Fibroblast of the conjunctiva (primary cell): ENCODE measurements around the gene GABARAPL2.
"Not testable (repeated sequence)": the region's sequence is repeated elsewhere in the genome, so short reads cannot be mapped to it uniquely, and the experiment has no call there.

ENCODE experiments used
- DNase-seq: peaks from one replicate; pipeline ENCODE4 v3.0.0-alpha.2; 2010; ENCODE audit warnings: low read depth

The GABARAPL2 gene, protein sequence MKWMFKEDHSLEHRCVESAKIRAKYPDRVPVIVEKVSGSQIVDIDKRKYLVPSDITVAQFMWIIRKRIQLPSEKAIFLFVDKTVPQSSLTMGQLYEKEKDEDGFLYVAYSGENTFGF

GRCh38 chr16:75566040-75566757 is at the start of gene GABARAPL2:
TSS of gene GABARAPL2 (plus strand) at chr16:75566379. CDS start at chr16:75566487, 108 bp downstream.
- peak; percentile 45 for DNase-seq

DNA sequence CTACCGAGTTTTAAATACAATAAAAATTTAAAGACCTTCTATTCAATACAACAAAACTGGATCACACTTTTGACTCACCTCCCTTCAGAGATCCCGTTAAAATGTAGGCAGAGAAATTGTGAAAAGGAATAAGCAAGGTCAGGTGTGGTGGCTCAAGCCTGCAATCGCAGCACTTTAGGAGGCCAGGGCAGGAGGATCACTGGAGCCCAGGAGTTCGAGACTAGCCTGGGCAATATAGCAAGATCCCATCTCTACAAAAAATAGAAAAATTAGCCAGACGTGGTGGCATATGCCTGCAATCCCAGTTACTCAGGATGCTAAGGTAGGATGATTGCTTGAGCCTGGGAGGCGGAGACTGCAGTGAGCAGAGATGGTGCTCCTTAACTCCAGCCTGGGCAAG is 47.0 kb upstream of the GABARAPL2 start:
- no peak for DNase-seq

DNA sequence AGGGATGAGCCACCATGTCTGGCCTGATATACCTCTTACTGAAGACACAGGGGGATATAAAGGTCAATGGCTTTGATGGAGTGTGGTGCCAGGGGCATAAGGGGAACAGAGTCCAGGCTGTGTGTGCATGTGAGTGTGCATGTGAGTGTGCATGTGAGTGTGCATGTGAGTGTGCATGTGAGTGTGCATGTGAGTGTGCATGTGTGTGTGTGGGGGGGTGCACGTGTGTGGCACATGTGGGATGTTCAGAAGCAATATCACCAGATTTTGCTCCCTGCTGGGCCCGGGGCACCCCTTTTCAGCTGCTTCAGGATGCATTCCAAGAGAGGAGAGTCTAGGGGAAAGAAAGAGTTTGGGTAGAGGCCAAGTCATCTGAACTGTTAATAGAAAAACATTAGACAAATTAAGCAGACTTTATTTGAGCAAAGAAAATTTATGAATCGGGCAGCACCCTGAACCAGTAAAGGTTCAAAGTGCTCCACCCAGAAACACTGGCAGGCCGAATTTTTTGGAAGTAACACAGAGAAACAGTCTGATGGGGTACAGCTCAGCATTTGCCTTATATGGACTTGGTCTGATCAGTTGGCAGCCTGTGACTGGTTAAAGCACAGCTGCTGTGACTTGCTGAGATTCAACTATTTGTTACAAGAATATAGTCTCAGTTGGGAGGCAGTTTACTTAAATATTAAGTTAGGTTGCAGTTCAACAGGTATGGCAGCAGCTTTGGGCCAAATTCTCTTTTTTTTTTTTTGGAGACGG is 40.0 kb upstream of the GABARAPL2 start:
- DNase-seq, result no peak

DNA sequence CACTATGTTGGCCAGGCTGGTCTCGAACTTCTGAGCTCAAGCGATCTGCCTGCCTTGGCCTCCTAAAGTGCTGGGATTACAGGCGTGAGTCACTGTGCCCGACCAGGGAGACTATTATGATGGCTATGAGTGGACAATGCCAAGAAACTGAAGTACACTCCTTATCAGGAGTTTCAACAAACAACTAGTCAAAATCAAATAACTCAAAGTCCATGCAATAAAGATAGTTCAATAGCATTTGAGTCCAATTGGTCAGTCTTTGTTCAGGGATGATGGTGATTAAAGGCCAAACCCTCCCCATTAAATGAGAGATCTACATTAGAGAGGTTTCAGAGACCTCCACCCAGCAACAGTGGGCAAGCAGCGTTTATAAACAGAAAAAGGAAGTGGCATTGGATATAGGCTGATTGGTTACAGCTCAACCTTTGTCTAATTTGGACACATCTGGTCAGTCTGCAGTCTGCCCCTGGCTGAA is 38.3 kb upstream of the GABARAPL2 start:
- DNase-seq, result no peak

DNA sequence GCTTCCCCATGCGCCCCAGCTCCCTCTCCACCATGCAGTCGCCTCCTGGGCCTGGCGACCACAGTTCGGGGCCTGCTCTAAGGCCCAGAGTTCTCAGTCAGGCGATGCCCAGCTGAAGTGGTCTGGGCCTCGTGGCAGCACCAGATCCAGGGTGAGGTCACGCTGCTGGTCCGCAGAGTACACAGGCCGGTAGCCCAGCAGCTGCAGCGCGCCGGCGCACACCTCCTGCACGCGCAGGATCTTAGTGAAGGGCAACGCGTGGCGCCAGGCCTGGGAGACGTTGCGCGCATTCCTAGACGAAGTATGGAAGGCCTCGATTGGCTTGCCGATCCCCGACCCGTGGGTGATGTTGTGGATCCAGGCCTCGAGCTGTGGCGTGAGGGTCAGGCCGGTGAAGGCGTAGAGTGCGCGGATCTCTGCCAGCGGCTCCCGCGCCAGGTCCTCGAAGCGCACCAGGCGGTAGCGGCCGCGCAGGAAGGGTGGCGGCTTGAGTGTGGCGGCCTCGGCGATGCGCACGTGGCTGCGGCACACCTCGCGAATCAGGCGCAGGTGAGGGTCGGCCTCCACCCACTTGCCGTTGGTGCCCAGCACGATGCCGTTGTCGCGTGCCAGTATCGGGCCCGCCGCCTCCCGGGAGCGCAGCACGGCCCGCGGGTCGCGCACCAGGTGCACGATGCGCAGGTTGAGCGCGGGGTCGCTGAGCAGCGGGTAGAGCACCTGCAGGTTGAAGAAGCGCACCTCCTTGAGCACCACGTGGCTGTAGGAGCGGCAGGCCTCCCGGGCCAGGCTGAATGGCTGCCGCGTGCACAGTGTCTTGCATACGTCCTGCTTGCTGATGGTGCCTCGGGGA is 36.9 kb upstream of the GABARAPL2 start:
- DNase-seq, result no peak

DNA sequence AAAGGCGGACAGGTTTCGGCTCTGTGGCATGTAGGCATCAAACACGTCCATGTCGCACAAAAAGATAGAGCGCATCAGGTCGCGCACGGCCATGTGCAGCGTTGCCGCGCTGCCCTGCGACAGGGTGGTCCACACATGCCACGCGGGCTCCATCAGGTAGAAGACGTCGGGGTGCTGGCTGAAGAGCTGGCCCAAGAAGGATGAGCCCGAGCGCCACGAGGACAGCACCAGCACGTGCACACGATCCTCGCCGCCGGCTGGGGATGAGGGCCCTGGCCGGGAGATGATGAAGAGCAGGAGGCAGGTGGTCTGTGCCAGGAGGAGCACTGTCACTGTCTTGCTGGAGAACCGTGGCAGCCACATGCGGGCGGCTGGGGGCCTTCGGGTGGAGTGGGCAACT is 36.2 kb upstream of the GABARAPL2 start:
- DNase-seq, result no peak

DNA sequence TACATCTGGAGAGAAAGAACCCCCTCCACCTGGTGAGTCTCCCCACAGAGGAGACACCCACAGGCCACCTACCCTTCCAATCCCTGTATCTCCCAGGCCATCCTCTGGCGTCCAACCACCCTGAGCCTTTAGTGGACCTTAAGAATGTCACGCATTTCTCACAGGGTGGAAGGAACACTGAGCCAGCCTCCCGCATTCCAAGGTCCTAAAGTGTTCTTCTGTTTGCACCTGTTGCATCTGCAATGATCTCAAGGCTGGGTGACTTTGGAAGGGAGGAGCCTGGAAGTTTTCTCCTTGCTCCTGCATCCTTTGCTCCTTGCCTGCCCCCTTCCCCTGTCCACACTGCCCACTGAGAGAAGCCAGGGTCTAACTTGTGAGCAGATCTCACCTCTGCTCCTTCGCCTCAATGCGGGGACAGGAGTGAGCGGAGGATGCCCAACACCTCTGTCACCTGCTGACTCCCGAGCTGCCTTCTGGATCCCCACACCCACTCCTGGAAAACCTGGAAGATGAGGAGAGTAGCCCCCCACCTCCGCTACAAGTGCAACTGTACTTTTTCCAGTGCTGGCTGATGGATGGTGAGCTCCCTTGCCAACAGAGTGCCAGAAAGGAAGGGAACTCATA is 33.9 kb upstream of the GABARAPL2 start:
- no peak for DNase-seq

- DNase-seq, result no peak
Measured at GRCh38 chr16:75532791-75533190, 33.4 kb upstream of the GABARAPL2 start.

GRCh38 chr16:75534560-75535205 is 31.5 kb upstream of the GABARAPL2 start:
- no peak for DNase-seq

GRCh38 chr16:75535211-75535843 is 30.9 kb upstream of the GABARAPL2 start:
- DNase-seq, result no peak

GRCh38 chr16:75535901-75536300 is 30.3 kb upstream of the GABARAPL2 start, which contains the start of gene CHST5:
TSS of gene CHST5 (minus strand) at chr16:75536108. CDS start at chr16:75530384, 5,724 bp downstream.
- no peak for DNase-seq

DNA sequence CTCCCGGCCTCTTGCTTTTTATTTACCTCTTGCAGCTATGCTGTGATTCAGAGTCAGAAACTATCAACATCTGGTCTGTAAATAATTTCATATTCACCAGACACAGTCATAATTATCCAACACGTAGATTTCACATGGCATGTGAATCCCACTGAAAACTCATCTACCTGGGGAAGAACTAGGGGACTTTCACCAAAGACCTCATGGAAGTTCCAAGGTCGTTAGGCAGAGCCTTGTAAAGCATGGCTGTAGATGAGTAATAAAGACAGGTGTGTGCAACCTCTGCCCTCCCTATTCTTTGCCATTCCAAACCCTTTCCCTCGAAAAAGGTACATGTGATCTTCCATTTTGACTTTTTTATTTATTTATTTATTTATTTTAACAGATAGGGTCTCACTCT is 28.4 kb upstream of the GABARAPL2 start:
- DNase-seq, result no peak

DNA sequence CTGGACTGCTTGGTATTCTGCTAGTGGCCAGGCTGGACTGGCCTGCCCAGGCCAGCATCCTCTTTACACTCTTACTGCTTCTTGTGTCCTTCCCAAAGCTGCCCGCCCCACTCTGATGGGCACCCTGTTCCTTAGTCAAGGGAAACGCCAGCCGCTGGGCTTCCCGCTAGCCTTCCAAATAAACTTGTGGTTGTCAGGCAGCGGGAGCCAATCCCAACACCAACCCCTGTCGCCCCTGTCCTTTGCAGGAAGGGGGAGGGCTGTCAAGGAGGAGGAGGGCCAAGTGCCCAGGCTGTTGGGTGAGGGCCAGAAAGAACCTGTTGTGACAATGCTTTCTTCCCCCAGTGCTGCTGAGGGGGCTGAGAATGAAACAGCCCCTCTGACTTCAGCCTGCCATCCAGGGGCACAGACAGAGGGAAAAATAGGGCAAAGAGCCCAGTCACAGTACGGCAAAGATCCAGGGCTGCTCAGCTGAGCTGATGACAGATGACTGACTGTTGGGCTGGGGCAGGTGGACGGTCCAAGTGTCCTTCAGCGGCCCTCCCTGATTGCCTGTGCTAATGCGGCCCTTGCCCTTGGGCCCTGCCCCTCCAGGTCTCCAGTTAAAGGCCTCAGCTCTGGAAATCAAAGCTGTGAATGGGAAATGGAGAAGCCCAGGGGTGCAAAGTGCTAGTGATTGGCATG is 27.2 kb upstream of the GABARAPL2 start:
- DNase-seq, result not testable (repeated sequence)

DNA sequence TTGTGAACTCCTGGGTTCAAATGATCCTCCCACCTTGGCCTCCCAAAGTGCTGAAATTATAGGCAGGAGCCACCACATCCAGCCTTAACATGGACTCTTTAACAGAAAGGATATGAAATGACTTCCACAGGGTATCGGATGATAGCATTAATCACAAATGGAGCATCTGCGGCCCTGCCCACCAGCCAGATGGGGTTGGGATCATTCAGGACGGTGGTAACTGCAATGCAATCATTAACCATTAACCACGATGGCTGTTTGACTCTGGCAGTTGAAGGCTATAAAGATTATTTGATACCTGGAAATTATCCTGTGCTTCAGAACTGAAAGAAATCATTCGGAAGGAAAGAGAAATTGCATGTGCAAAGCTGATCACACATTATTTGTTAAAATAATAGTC is 24.9 kb upstream of the GABARAPL2 start:
- DNase-seq, result no peak

- not testable (repeated sequence) for DNase-seq
Measured at GRCh38 chr16:75542462-75542861, 23.7 kb upstream of the GABARAPL2 start.

DNA sequence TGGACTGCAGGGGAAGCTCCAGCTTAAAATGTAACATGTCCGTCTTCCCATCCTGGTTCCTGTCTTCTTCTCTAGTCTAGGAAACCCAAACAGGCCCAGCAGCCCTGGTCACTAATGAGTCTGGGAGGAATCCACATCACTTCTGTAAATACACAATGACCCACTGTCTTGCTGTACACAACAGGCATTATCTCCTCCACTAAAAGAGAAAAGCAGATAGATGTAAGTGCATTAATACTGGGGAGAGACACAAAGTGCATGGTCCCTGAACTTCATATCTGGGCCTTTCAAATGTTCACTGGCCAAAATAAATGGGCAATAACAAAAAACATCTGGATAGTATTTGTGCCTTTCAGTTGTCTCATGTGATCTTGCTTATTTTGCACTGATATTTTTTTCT is 20.3 kb upstream of the GABARAPL2 start:
- not testable (repeated sequence) for DNase-seq

DNA sequence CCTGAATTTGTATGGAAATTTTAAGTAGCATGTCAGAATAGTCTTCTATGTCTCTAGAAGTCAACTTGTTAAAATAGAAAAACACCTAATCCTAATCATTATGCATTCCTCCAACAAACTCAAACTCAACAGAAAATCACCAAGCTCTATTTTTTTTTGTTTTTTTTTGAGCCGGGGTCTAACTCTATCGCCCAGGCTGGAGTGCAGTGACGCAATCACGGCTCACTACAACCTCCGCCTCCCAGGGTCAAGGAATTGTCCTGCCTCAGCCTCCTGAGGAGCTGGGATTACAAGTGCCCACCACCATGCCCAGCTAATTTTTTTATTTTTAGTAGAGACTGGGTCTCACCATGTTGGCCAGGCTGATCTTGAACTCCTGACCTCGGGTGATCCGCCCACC is 19.9 kb upstream of the GABARAPL2 start:
- no peak for DNase-seq

DNA sequence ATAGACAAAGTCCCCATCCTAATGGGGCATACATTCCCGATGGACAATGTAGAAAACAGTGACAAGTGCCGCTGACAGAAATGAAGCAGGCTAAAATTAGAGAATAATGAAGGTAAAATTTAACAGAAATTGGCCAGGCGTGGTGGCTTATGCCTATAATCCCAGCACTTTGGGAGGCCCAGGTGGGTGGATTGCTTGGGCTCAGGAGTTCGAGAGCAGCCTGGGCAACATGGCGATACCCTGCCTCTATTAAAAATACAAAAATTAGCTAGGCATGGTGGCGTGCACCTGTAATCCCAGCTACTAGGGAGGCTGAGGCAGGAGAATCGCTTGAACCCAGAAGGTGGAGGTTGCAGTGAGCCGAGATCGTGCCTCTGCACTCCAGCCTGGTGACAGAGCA is 17.7 kb upstream of the GABARAPL2 start:
- not testable (repeated sequence) for DNase-seq

DNA sequence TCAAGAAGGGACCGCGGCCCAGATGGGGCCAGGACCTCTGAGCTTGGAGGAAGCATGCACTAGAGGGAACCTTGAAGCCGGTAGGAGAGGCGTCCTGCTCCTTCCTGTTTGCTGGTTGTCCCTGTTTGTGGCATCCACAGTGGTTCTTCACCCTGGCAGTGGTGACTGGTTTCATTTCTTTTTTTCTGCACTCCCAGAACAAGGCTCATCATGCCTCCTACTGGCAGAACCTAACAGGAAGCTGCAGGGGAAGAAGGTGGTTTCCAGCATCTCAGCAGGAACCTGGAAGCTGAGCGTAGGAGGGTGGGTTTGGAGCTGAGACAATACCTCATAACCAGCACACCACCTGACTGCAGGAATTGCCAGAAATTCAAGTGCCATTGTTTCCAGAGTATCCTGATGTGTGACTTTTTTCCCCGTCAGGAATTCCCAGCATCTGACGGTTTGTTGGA is 15.9 kb upstream of the GABARAPL2 start:
- no peak for DNase-seq

DNA sequence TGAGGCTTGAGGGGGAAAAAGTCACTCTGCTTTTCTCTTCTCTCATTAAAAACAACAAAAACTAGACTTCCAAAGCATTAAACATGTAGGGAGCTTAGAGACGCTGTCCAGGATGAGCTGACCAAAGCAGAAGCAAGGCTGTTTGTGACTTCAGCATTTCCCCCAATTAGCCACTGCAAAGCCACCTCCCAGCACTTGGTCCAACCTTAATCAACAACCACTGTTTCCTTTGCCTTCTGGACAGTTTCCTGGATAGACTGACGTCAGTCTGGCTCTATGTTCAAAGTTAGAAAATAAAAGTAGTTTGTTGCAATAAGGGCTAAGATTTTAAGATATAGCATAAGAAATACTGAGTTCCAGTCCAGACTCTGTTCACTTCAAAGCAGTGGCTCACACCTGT is 13.2 kb upstream of the GABARAPL2 start:
- no peak for DNase-seq
